PC-3 (cell line): ENCODE results near the gene GALNTL6.

Source experiments
- EZH2phosphoT487 ChIP-seq: fragments of 300-600 bp; sonication (generic); IDR thresholded peaks from 2 replicates; pipeline ENCODE4 v1.6.1; 2018; ENCODE audit warnings: mild to moderate bottlenecking, antibody characterized with exemption, low read length, borderline replicate concordance
- TF ChIP-seq, protein P1 (sequence below): fragments of 300-600 bp; sonication (generic); conservative IDR thresholded peaks from 2 replicates; pipeline ENCODE4 v1.5.1; 2017; ENCODE audit warnings: antibody characterized with exemption, low read depth, mild to moderate bottlenecking, low read length

DNA sequence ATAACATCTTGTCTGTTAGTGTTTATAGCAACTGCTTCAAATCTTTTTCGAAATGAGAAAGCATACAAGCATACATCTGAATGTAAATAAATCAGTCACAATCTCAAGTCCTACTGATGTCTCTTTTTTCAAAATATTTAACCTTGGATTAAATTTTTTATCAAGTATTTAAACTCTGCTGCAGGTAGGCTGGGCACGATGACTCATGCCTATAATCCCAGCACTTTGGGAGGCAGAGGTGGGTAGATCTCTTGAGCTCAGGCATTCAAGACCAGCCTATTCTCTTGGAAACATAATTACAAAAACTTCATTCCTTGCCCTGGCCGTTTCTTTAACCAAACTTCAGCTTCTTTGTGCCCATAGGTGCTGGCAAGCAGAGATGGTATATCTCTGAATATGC, 815.1 kb downstream of the GALNTL6 start:
- TF ChIP-seq, protein P1, sequence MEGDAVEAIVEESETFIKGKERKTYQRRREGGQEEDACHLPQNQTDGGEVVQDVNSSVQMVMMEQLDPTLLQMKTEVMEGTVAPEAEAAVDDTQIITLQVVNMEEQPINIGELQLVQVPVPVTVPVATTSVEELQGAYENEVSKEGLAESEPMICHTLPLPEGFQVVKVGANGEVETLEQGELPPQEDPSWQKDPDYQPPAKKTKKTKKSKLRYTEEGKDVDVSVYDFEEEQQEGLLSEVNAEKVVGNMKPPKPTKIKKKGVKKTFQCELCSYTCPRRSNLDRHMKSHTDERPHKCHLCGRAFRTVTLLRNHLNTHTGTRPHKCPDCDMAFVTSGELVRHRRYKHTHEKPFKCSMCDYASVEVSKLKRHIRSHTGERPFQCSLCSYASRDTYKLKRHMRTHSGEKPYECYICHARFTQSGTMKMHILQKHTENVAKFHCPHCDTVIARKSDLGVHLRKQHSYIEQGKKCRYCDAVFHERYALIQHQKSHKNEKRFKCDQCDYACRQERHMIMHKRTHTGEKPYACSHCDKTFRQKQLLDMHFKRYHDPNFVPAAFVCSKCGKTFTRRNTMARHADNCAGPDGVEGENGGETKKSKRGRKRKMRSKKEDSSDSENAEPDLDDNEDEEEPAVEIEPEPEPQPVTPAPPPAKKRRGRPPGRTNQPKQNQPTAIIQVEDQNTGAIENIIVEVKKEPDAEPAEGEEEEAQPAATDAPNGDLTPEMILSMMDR: no peak
- TF ChIP-seq EZH2phosphoT487: no peak
